ENCODE measurements around the gene GRM7.

Gene GRM7

GRCh38 chr3:7401418-7401817, 540.5 kb downstream of the GRM7 start:
- no peaks in the 10 kb centered on the region for H3K36me3 ChIP-seq (ENCODE audit: control insufficient read depth in 1 of 2, insufficient read depth in 2 of 2, low read length in 2 of 2)
- no peak overlapping the region for H3K4me3 ChIP-seq (ENCODE audit: low read depth in 1 of 2, low read length in 2 of 2)
- H3K9ac ChIP-seq (ENCODE audit: low read depth in 1 of 2, low read length in 2 of 2), result no peak overlapping the region
- no peaks in the 10 kb centered on the region for H3K27me3 ChIP-seq (ENCODE audit: control insufficient read depth in 1 of 2, insufficient read depth in 2 of 2, low read length in 2 of 2)
- H3K4me1 ChIP-seq (ENCODE audit: control insufficient read depth in 1 of 2, insufficient read depth in 2 of 2, low read length in 2 of 2), result no peaks in the 10 kb centered on the region
- no peak overlapping the region for H3K27ac ChIP-seq (ENCODE audit: low read depth, low read length)
- H3K9me3 ChIP-seq (ENCODE audit: control insufficient read depth in 1 of 2, low read length in 2 of 2), result no peaks in the 10 kb centered on the region

DNA sequence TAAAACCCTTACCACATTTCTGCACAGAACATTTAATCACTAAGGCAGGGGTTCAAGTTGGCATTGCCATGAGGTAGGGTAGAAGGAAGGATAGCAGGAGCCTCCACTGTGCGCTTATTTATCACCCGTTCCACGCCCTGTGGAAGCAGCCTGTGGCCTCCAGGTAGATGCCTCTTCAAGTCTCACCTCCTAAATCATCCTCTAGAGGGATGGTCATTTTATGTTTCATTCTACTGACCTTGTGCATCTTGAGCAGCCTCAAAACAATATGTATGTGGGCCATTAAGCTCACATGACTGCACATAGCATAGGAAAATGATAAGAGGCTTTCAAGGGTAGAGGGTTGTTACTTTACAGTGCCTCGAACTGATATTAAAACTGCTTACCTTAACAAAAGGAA, 546.2 kb downstream of the GRM7 start:
- no peaks in the 10 kb centered on the region for H3K36me3 ChIP-seq (ENCODE audit: control insufficient read depth in 1 of 2, insufficient read depth in 2 of 2, low read length in 2 of 2)
- no peaks in the 10 kb centered on the region for H3K4me1 ChIP-seq (ENCODE audit: control insufficient read depth in 1 of 2, insufficient read depth in 2 of 2, low read length in 2 of 2)
- H3K9ac ChIP-seq (ENCODE audit: low read depth in 1 of 2, low read length in 2 of 2), result no peak overlapping the region
- no peaks in the 10 kb centered on the region for H3K27me3 ChIP-seq (ENCODE audit: control insufficient read depth in 1 of 2, insufficient read depth in 2 of 2, low read length in 2 of 2)
- H3K4me3 ChIP-seq (ENCODE audit: low read depth in 1 of 2, low read length in 2 of 2), result no peak overlapping the region
- H3K9me3 ChIP-seq (ENCODE audit: control insufficient read depth in 1 of 2, low read length in 2 of 2), result no peaks in the 10 kb centered on the region
- H3K27ac ChIP-seq (ENCODE audit: low read depth, low read length), result no peak overlapping the region

DNA sequence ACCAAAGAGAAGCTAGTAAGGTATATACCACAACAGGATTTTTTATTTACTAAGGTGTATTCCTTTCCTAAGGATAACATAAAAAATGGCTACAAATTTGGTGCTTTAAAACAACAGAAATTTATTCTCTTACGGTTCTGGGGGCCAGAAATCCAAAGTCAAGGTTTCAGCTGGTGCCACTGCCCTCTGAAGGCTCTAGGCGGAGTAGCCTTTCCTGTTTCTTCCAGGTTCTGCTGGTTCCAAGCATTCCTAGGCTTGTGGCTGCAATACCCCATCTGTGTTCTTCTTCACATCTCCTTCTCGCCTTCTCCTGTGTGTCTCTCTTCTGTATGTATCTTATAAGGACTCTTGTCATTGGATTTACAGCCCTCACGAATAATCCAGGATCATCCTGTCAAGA, 549.9 kb downstream of the GRM7 start:
- no peak overlapping the region for H3K9ac ChIP-seq (ENCODE audit: low read depth in 1 of 2, low read length in 2 of 2)

DNA sequence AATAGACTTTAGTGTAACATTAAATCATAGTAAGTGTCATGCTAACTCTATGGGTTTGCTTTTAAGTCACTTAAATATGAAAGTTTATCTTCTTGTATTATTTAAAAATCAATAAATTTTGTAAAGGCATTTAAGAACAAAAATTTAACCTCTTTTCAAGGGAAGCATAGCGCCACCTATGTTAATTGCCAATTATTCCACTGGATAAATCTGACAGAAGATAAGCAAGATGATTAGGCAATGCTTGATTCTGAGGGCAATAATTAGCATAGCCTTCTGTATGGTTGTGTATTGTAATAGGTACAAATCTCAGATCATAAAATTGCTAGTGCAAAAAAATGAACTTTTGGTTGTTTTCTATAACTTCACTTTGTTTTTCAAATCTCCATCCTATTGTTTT, 560.1 kb downstream of the GRM7 start:
- Histone ChIP-seq H3K9ac (ENCODE audit: low read depth in 1 of 2, low read length in 2 of 2) (no peak overlapping the region), H3K27ac (ENCODE audit: low read depth, low read length) (no peak overlapping the region), H3K36me3 (ENCODE audit: control insufficient read depth in 1 of 2, insufficient read depth in 2 of 2, low read length in 2 of 2) (no peaks in the 10 kb centered on the region), H3K4me1 (ENCODE audit: control insufficient read depth in 1 of 2, insufficient read depth in 2 of 2, low read length in 2 of 2) (no peaks in the 10 kb centered on the region), H3K9me3 (ENCODE audit: control insufficient read depth in 1 of 2, low read length in 2 of 2) (no peaks in the 10 kb centered on the region), H3K4me3 (ENCODE audit: low read depth in 1 of 2, low read length in 2 of 2) (no peak overlapping the region), H3K27me3 (ENCODE audit: control insufficient read depth in 1 of 2, insufficient read depth in 2 of 2, low read length in 2 of 2) (no peaks in the 10 kb centered on the region)

More for the DNA sequence above, 549.9 kb downstream of the GRM7 start:
- no peaks in the 10 kb centered on the region for H3K4me1 ChIP-seq (ENCODE audit: control insufficient read depth in 1 of 2, insufficient read depth in 2 of 2, low read length in 2 of 2)
- H3K27me3 ChIP-seq (ENCODE audit: control insufficient read depth in 1 of 2, insufficient read depth in 2 of 2, low read length in 2 of 2), result no peaks in the 10 kb centered on the region
- H3K4me3 ChIP-seq (ENCODE audit: low read depth in 1 of 2, low read length in 2 of 2), result no peak overlapping the region
- H3K9me3 ChIP-seq (ENCODE audit: control insufficient read depth in 1 of 2, low read length in 2 of 2), result no peaks in the 10 kb centered on the region
- no peaks in the 10 kb centered on the region for H3K36me3 ChIP-seq (ENCODE audit: control insufficient read depth in 1 of 2, insufficient read depth in 2 of 2, low read length in 2 of 2)
- H3K27ac ChIP-seq (ENCODE audit: low read depth, low read length), result no peak overlapping the region

GRCh38 chr3:7423036-7423435, 562.1 kb downstream of the GRM7 start:
- Histone ChIP-seq H3K4me3 (ENCODE audit: low read depth in 1 of 2, low read length in 2 of 2) (no peak overlapping the region), H3K4me1 (ENCODE audit: control insufficient read depth in 1 of 2, insufficient read depth in 2 of 2, low read length in 2 of 2) (no peaks in the 10 kb centered on the region), H3K27ac (ENCODE audit: low read depth, low read length) (no peak overlapping the region)

GRCh38 chr3:7423995-7424394, 563.1 kb downstream of the GRM7 start:
- Histone ChIP-seq H3K9me3 (ENCODE audit: control insufficient read depth in 1 of 2, low read length in 2 of 2) (no peaks in the 10 kb centered on the region), H3K27ac (ENCODE audit: low read depth, low read length) (no peak overlapping the region), H3K27me3 (ENCODE audit: control insufficient read depth in 1 of 2, insufficient read depth in 2 of 2, low read length in 2 of 2) (no peaks in the 10 kb centered on the region), H3K36me3 (ENCODE audit: control insufficient read depth in 1 of 2, insufficient read depth in 2 of 2, low read length in 2 of 2) (no peaks in the 10 kb centered on the region), H3K4me3 (ENCODE audit: low read depth in 1 of 2, low read length in 2 of 2) (no peak overlapping the region), H3K9ac (ENCODE audit: low read depth in 1 of 2, low read length in 2 of 2) (no peak overlapping the region), H3K4me1 (ENCODE audit: control insufficient read depth in 1 of 2, insufficient read depth in 2 of 2, low read length in 2 of 2) (no peaks in the 10 kb centered on the region)

More at GRCh38 chr3:7423036-7423435, 562.1 kb downstream of the GRM7 start:
- Histone ChIP-seq H3K27me3 (ENCODE audit: control insufficient read depth in 1 of 2, insufficient read depth in 2 of 2, low read length in 2 of 2) (no peaks in the 10 kb centered on the region), H3K9ac (ENCODE audit: low read depth in 1 of 2, low read length in 2 of 2) (no peak overlapping the region), H3K9me3 (ENCODE audit: control insufficient read depth in 1 of 2, low read length in 2 of 2) (no peaks in the 10 kb centered on the region), H3K36me3 (ENCODE audit: control insufficient read depth in 1 of 2, insufficient read depth in 2 of 2, low read length in 2 of 2) (no peaks in the 10 kb centered on the region)

DNA sequence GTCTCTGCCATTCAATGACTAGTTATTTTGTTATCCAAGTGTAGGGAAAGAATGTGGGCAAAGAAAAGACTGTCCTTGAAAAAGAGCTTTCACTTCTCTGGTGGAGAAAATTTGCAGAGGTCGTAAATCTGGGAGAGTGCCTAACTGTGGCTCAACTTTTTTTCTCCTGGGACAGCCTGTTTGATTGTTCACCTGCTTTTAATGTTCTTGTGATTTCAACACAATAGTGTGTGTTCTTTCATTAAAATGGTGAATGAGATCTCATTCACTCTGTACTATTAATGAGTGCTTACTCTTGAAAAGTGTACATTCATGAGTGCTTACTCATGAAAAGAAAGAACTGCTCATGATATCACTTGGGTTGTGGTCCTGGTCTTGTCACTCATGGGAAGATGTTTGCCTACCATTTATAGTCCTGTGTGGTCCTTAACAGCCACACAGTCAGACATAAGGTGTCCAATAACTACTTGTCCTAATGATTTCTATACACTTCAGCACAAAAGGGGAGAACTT, 567.3 kb downstream of the GRM7 start:
- Histone ChIP-seq H3K4me3 (ENCODE audit: low read depth in 1 of 2, low read length in 2 of 2) (no peak overlapping the region), H3K9me3 (ENCODE audit: control insufficient read depth in 1 of 2, low read length in 2 of 2) (no peaks in the 10 kb centered on the region), H3K27ac (ENCODE audit: low read depth, low read length) (no peak overlapping the region), H3K36me3 (ENCODE audit: control insufficient read depth in 1 of 2, insufficient read depth in 2 of 2, low read length in 2 of 2) (no peaks in the 10 kb centered on the region), H3K27me3 (ENCODE audit: control insufficient read depth in 1 of 2, insufficient read depth in 2 of 2, low read length in 2 of 2) (no peaks in the 10 kb centered on the region), H3K9ac (ENCODE audit: low read depth in 1 of 2, low read length in 2 of 2) (no peak overlapping the region), H3K4me1 (ENCODE audit: control insufficient read depth in 1 of 2, insufficient read depth in 2 of 2, low read length in 2 of 2) (no peaks in the 10 kb centered on the region)

GRCh38 chr3:7432610-7433009, 571.7 kb downstream of the GRM7 start:
- no peak overlapping the region for H3K27ac ChIP-seq (ENCODE audit: low read depth, low read length)
- H3K9ac ChIP-seq (ENCODE audit: low read depth in 1 of 2, low read length in 2 of 2), result no peak overlapping the region
- no peak overlapping the region for H3K4me3 ChIP-seq (ENCODE audit: low read depth in 1 of 2, low read length in 2 of 2)
- no peaks in the 10 kb centered on the region for H3K9me3 ChIP-seq (ENCODE audit: control insufficient read depth in 1 of 2, low read length in 2 of 2)
- no peaks in the 10 kb centered on the region for H3K27me3 ChIP-seq (ENCODE audit: control insufficient read depth in 1 of 2, insufficient read depth in 2 of 2, low read length in 2 of 2)
- no peaks in the 10 kb centered on the region for H3K36me3 ChIP-seq (ENCODE audit: control insufficient read depth in 1 of 2, insufficient read depth in 2 of 2, low read length in 2 of 2)
- H3K4me1 ChIP-seq (ENCODE audit: control insufficient read depth in 1 of 2, insufficient read depth in 2 of 2, low read length in 2 of 2), result no peaks in the 10 kb centered on the region

- no peak overlapping the region for H3K4me3 ChIP-seq (ENCODE audit: low read depth in 1 of 2, low read length in 2 of 2)
These were observed 572.2 kb downstream of the GRM7 start for GRCh38 chr3:7433073-7433472.

GRCh38 chr3:7436542-7436941, 575.6 kb downstream of the GRM7 start:
- H3K36me3 ChIP-seq (ENCODE audit: control insufficient read depth in 1 of 2, insufficient read depth in 2 of 2, low read length in 2 of 2), result no peaks in the 10 kb centered on the region

More at GRCh38 chr3:7433073-7433472, 572.2 kb downstream of the GRM7 start:
- Histone ChIP-seq H3K9me3 (ENCODE audit: control insufficient read depth in 1 of 2, low read length in 2 of 2) (no peaks in the 10 kb centered on the region), H3K27ac (ENCODE audit: low read depth, low read length) (no peak overlapping the region), H3K4me1 (ENCODE audit: control insufficient read depth in 1 of 2, insufficient read depth in 2 of 2, low read length in 2 of 2) (no peaks in the 10 kb centered on the region), H3K9ac (ENCODE audit: low read depth in 1 of 2, low read length in 2 of 2) (no peak overlapping the region), H3K27me3 (ENCODE audit: control insufficient read depth in 1 of 2, insufficient read depth in 2 of 2, low read length in 2 of 2) (no peaks in the 10 kb centered on the region), H3K36me3 (ENCODE audit: control insufficient read depth in 1 of 2, insufficient read depth in 2 of 2, low read length in 2 of 2) (no peaks in the 10 kb centered on the region)

GRCh38 chr3:7437231-7437630, 576.3 kb downstream of the GRM7 start:
- Histone ChIP-seq H3K9ac (ENCODE audit: low read depth in 1 of 2, low read length in 2 of 2) (no peak overlapping the region), H3K27ac (ENCODE audit: low read depth, low read length) (no peak overlapping the region), H3K9me3 (ENCODE audit: control insufficient read depth in 1 of 2, low read length in 2 of 2) (no peaks in the 10 kb centered on the region), H3K27me3 (ENCODE audit: control insufficient read depth in 1 of 2, insufficient read depth in 2 of 2, low read length in 2 of 2) (no peaks in the 10 kb centered on the region), H3K4me3 (ENCODE audit: low read depth in 1 of 2, low read length in 2 of 2) (no peak overlapping the region), H3K36me3 (ENCODE audit: control insufficient read depth in 1 of 2, insufficient read depth in 2 of 2, low read length in 2 of 2) (no peaks in the 10 kb centered on the region), H3K4me1 (ENCODE audit: control insufficient read depth in 1 of 2, insufficient read depth in 2 of 2, low read length in 2 of 2) (no peaks in the 10 kb centered on the region)

More at GRCh38 chr3:7436542-7436941, 575.6 kb downstream of the GRM7 start:
- no peaks in the 10 kb centered on the region for H3K4me1 ChIP-seq (ENCODE audit: control insufficient read depth in 1 of 2, insufficient read depth in 2 of 2, low read length in 2 of 2)
- no peak overlapping the region for H3K4me3 ChIP-seq (ENCODE audit: low read depth in 1 of 2, low read length in 2 of 2)
- no peak overlapping the region for H3K27ac ChIP-seq (ENCODE audit: low read depth, low read length)
- no peaks in the 10 kb centered on the region for H3K9me3 ChIP-seq (ENCODE audit: control insufficient read depth in 1 of 2, low read length in 2 of 2)
- H3K9ac ChIP-seq (ENCODE audit: low read depth in 1 of 2, low read length in 2 of 2), result no peak overlapping the region
- no peaks in the 10 kb centered on the region for H3K27me3 ChIP-seq (ENCODE audit: control insufficient read depth in 1 of 2, insufficient read depth in 2 of 2, low read length in 2 of 2)
